GM18517 (cell line): ENCODE data around the gene TUBD1.
"Not testable (repeated sequence)": the region's sequence is repeated elsewhere in the genome, so short reads cannot be mapped to it uniquely, and the experiment has no call there.

ENCODE experiments used
- ATAC-seq: cut with Tn5 transposase; IDR thresholded peaks from one replicate; pipeline ENCODE4 v1.9.1; 2021; ENCODE audit warnings: mild to moderate bottlenecking, moderate library complexity; ENCODE audit not compliant: unreplicated experiment

The TUBD1 gene, protein sequence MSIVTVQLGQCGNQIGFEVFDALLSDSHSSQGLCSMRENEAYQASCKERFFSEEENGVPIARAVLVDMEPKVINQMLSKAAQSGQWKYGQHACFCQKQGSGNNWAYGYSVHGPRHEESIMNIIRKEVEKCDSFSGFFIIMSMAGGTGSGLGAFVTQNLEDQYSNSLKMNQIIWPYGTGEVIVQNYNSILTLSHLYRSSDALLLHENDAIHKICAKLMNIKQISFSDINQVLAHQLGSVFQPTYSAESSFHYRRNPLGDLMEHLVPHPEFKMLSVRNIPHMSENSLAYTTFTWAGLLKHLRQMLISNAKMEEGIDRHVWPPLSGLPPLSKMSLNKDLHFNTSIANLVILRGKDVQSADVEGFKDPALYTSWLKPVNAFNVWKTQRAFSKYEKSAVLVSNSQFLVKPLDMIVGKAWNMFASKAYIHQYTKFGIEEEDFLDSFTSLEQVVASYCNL

DNA sequence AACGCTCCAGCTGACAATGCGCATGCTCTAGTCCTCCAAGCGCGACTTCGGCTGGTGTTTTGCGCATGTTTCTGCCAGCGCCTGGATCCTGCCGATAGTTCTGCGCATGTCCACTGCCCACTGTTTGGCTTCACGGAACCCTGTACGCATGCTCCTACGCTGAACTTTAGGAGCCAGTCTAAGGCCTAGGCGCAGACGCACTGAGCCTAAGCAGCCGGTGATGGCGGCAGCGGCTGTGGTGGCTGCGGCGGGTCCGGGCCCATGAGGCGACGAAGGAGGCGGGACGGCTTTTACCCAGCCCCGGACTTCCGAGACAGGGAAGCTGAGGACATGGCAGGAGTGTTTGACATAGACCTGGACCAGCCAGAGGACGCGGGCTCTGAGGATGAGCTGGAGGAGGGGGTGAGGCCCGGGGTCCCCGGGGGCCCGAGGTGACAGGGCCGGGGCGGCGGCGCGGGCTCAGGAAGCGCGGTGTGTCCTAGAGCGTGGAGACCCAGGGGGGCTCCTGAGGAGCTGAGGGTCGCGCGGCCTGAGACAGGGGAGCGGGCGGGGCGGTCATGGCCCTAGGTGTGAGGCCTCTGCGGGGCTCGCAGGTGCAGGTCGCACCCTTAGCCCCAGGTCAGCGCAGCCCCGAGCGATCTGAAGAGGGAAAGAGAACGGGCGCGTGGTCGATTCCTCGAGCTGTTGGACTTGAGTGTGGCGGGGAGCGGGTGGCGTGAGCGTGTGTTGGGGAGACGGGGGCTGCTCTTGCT is at the start of gene TUBD1, which contains the start of gene RPS6KB1:
Gene TUBD1 (minus strand): TSS at position 20 of the 752 bp plus-strand sequence. CDS start 1,941 bp downstream, outside the sequence.
Gene RPS6KB1 (plus strand): TSS at position 198 of the 752 bp plus-strand sequence. CDS start 64 bp downstream, at position 262.
- ATAC-seq: peak; percentile 84

DNA sequence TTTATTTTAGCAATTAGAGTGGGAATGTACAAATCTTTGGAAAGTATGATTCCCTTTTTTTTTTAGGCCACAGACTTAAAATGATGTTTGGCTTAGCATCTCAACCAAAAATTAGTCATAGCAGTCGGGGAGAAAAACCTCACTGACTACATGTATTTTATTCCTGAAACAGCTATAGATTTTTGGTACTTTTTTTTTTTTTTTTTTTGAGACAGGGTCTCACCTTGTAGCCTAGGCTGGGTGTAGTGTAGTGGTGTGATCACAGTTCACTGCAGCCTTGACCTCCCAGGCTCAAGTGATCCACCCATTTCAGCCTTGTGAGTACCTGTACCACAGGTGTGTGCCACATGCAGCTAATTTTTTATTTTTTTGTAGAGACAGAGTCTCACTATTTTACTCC is 48.4 kb upstream of the TUBD1 start:
- ATAC-seq: no peak

DNA sequence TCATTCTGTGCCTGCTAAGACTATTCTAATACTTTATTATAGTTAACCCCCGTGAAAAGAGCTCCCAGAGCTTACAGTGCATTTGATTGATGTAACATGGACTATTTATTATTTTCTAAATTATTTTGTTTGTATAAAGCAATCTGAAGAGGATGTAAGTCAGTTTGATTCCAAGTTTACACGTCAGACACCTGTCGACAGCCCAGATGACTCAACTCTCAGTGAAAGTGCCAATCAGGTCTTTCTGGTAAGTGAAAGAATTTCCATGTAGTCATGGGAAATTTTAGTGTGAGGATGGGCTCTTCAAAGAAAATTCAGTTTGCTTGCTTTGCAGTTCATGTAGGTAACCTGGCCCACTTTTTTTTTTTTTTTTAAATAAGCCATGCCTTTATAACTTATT is 48.0 kb upstream of the TUBD1 start:
- ATAC-seq: not testable (repeated sequence)

DNA sequence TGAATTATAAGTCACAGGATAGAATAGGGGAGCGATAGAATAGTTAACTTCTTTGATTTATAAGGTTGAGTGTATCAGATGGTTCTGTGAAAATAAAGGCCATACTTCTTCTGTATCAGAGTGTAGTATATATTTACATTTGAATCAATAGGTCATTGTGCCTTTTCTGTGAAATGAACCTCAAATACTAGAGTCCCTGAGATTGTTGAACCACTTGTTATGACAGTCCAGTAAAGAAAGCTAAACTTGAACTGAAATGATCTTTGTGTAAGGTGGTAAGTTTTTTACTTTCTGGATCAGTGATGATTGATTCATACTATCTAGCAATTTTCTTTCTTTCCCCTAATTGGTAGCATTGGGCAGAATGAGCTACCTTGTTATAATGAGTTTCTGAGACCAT is 40.6 kb upstream of the TUBD1 start:
- ATAC-seq: not testable (repeated sequence)

DNA sequence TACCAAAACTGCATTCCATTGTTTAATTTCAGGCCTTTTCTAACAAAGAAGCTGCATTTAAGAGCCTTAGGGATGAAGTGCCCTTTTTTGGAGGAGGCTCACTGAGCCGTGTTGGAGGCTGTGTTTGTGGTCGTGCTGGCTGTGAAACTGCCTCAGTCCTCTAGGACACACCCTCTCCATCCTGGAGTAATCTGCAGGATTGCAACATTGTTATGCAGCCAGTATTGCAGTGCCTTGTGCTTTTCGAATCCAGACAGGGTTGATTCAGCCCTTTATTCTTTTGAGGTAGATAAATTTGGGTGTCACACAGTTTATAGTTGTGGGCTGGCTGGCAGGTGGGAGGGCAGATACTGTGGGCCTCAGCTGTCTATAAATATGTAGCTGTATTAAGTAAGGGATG is 38.0 kb upstream of the TUBD1 start:
- not testable (repeated sequence) for ATAC-seq

DNA sequence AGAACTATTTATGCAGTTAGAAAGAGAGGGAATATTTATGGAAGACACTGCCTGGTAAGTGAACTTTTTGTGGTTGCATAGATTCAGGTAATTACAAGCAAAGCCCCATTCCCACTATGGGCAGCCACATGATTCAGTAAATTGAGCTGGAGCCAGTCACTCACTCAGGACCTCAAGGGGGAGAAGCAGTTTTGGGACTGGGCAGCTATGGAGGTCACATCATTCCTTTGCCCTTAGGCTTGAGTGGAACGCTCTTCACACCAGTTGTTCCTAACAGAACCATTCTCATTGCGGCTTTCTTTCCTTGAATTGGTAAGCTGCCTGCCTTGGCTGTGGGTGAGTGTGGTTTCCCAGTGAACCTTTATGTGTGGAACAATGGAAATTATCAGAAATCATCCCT is 37.4 kb upstream of the TUBD1 start:
- not testable (repeated sequence) for ATAC-seq

DNA sequence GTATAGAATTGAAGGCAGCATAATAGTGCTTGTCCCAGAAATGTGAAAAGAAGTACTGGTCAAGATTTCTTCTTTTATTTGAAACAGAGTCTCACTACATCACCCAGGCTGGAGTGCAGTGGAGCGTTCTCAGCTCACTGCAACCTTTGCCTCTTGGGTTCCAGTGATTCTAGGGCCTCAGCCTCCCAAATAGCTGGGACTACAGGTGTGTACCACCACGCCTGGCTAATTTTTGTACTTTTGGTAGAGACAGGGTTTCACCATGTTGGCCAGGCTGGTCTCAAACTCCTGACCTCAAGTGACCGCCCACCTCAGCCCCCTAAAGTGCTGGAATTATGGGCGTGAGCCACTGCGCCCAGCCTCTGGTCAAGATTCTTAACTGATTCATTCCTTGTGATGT is 27.9 kb upstream of the TUBD1 start:
- ATAC-seq: not testable (repeated sequence)

DNA sequence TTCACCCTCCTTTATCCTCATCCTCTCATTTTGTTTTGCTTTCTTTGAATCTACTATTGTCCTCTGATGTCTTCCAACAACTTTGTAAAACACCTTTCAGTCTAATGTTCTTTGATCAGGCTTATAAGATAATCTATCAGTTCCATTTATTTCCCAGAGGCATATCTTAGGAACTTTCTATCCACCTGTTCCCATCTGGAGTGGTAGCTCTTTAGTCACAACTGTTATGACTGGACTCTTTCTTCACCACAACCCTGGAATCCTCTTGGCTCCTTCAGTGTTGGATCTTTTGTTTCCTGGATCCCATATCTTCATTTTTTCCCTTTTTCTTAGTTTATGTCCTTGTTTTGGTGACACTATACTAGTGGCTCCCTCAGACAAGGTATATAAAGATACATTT is 23.7 kb upstream of the TUBD1 start:
- ATAC-seq: no peak

DNA sequence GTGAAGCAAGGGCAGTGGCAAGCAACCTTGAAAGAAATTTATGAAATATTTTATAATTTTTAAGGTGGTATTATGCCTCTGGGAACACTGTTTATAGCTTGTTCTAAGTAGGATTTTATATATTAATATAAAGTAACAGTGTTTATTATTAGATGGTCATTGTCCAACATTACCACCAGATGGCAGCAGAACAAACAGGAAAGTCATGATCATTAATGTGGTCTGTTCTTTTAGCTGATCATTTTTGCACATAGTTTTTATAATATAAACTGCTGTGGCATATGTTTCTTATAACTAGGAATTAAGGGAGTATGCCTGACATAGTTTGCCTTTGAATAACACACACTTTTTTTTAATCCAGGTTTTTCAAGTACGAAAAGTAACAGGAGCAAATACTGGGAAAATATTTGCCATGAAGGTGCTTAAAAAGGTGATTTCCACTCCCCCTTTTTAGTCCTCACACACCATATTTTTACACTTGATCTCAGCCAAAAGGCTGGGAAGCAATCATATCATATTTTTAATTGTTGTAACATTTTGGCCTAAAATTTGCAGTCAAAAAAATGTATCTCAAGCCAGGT is 21.6 kb upstream of the TUBD1 start:
- ATAC-seq: no peak

DNA sequence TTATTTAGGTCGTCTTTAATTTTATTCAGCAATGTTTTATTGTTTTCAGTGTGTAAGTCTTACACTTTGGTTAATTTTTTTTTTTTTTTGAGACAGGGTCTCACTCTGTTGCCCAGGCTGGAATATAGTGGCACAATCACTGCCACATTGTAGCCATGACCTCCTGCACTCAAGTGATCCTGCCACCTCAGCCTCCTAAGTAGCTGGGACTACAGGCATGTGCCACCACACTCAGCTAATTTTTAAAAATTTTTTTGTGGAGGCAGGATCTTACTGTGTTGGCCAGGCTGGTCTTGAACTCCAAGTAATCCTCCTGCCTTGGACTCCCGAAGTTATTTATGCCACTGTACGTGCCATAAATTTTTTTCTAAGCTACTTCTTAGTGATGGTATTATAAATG is 14.7 kb upstream of the TUBD1 start:
- no peak for ATAC-seq

DNA sequence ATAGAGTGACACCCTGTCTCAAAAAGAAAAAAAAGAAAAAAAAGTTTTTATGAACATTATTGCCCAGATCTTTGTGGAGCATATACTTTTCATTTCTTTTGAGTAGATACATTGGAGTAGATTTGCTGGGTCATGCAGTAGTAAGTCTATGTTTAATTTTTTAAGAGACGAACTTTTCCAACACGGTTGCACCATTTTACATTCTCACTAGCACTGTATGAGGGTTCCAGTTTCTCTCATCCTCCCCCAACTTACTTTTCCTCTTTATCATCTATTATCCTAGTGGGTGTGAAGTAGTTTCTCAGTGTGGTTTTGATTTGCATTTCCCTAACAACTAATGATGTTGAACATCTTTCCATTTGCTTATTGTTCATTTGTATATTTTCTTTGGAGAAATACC is 10.7 kb upstream of the TUBD1 start:
- no peak for ATAC-seq

DNA sequence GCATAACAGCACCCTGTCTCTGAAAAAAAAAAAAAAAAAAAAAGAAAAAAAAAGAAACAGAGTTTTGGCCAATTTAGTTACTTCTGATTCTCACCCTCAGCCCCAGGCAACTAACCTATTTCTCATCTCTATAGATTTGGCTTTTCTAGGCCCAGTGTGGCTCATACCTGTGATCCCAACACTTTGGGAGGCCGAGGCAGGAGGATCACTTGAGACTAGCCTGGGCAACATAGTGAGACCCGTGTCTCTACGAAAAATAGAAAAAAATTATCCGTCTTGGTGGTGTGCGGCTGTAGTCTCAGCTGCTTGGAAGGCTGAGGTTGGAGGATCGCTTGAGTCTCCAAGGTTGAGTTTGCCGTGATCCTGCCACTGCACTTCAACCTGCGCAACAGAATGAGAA is 8.9 kb upstream of the TUBD1 start:
- ATAC-seq: no peak

DNA sequence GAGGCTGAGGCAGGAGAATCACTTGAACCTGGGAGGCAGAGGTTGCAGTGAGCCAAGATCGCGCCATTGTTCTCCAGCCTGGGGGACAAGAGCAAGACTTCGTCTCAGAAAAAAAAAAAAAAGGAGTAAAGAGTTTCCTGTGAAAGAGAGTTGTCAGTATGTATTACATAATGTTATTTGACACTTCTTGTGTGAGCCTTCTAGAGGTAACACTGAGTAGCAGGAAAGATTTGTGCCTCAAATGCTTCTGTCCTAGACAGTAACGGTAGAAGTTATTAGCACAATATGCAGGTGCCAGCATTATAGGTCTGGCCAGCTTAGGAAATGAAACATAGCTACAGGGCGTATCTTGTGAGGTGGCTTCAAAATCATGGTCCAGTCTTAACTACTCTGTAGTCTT is 6.4 kb upstream of the TUBD1 start:
- ATAC-seq: no peak

DNA sequence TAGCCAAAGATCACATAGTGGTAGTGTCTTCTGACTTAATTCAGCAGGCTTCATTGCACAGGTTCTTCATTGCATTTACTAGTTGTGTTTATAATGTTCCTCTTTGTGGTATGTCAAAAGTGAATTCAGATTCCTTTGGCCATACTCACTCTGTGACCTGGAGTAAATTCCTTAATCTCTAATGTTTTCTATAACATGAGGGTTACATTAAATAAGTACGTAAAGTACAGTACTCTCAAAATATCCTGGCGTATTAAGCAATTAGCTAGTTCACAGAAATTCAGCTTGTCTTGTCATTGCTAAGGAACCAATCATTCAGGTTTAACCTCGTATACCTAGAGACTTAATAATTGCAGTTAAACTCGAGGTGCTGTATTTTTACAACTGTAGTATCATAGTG is 4.3 kb upstream of the TUBD1 start:
- ATAC-seq: no peak

DNA sequence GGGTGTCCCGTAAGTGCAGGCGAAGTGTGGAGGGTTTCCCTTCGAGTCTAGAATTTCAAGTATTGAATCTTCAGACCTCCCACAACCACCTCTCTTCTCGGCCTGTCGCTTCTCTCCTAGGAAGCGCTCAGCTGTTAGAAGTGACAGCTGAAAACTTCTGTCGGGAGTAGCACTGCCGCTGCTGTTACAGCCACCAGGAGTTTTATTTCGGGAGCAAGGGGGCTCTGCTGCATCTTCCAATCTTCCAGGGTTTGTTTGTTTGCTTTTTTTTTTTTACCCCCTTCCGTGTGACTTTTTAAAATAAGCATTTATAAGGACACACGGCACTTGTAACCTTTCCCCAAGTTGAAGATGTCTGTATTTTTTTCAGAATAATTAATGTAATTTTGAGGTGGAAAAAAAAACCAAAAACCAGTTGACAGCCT is 945 bp upstream of the TUBD1 start:
- ATAC-seq: no peak

DNA sequence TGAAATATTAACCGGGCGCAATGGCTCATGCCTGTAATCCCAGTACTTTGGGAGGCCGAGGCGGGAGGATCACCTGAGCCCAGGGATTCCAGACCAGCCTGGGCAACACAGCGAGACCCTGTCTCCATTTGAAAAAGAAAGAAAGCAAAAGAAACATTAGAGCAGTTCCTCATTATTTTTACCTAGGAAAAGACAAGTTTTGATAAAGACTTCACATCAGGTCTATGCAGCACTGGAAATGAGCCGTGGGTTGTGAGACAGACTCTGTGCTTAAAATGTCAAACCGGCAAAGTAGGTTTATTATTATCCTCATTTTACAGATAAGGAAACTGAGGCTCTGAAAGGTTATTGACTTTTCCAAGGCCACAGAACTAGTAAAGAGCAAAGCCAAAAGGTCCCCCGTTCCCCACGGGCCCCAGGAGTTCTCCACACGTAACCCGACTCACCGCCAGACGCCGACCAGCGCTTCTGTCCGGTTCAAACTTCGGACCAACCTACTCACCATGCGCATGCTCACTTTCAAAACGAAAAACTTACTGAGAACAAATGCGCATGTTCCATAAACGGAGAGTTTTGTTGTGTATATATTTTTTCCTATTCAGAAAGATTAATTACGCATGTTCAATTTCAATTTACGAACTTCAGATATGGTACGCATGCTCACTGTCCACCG is 356 bp downstream of the TUBD1 start:
- ATAC-seq: peak; percentile 64

DNA sequence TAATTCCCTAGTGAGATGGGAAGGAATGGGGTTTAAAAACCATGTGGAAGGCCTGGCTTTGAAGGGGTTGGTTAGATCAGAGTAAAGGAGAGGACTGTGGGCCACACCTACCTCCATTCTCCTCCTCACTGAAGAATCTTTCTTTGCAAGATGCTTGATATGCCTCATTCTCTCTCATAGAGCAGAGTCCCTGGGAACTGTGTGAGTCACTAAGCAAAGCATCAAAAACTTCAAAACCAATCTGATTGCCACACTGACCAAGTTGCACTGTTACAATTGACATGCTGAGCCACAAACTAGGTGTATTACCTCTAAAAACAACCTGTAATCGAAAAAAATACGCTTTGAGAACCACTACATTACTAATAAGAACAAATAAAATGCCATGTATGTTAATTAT is 2.0 kb downstream of the TUBD1 start:
- ATAC-seq: no peak

DNA sequence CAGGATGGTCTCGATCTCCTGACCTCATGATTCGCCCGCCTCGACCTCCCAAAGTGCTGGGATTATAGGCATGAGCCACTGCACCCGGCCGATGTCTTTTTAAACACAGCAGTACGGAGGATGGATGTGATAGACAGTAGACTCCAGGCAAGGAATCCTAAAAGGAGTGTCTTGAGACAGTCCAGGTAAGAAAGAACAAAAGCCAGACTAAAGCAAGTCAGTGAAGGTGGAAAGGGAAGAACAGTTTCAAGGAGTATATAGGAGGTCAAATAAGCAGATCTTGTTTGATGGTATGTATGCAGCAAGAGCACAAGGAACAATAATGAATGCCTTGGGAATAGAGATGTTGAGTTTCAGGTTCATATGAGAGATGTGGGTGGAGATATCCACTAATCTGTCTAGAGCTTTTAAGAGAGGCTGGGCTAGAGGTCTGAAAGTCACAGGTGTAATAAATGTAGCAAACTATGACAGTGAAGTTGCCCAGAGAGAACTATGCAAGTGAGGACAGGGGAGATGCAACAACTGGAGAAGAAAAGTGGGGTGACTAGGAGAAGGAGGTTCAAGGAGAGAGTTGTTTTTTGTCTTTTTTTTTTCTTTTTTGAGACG is 4.5 kb downstream of the TUBD1 start:
- no peak for ATAC-seq

DNA sequence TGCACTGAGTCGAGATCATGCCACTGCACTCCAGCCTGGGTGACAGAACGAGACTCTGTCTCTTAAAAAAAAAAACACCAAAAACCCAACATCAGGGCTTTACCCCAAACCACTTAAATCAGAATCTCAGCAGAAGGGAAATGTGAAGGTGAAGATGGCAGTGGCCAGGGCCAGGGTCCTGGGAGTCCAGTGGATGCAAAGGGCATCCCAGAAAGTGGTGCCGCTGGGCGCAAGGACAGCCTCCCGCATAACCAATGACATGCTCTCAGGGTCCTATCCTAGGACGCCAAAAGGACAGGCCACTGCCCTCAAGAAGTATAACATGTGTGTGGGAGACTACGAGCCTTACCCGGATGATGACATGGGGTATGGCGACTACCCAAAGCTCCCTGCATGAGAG is 7.9 kb downstream of the TUBD1 start:
- ATAC-seq: no peak

DNA sequence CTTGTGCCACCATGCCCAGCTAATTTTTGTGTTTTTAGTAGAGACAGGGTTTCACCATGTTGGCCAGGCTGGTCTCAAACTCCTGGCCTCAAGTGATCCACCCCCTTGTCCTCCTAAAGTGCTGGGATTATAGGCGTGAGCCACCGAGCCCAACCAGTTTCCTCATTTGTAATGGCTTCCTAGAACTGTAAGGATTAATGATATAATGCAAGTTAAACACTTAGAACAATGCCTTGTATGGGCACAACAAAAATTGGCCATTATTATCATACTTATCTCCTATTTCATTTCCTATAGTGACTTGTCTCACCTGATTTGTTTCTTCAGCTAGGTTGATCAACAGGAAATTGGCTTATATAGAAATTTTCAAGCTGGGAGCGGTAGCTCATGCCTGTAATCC is 14.1 kb downstream of the TUBD1 start:
- ATAC-seq: no peak

DNA sequence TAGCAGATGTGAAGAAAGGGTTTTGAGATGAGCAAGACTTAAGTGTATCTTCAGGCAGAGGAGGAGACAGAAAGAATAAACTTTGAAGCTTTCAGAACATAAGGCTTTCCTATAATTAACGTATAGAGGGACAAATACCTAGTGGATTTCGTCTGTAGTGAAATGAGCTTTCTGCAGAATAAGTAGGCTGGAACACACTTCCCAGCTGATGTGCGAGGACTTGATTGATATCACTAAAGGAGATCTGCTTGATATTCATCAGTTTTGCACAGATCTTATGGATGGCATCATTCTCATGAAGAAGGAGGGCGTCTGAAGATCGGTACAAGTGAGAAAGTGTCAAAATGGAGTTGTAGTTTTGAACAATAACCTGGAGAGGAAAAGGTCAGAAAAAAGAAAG is 14.8 kb downstream of the TUBD1 start:
- no peak for ATAC-seq
